NCI-H510A (cell line): ENCODE data around the gene TH.
"Not testable (repeated sequence)": the region's sequence is repeated elsewhere in the genome, so short reads cannot be mapped to it uniquely, and the experiment has no call there.

Experiments used
- DNase-seq: peaks from one replicate; lab custom pipeline; 2025; lab: John Stamatoyannopoulos, UW

The TH gene

GRCh38 chr11:2195756-2196088 lies 24.1 kb upstream of the TH start:
- no peak for DNase-seq

GRCh38 chr11:2194877-2195755 lies 23.5 kb upstream of the TH start:
- no peak for DNase-seq

GRCh38 chr11:2193888-2194595 lies 22.4 kb upstream of the TH start:
- DNase-seq = not testable (repeated sequence)

GRCh38 chr11:2193099-2193887 lies 21.7 kb upstream of the TH start:
- DNase-seq = no peak

GRCh38 chr11:2192435-2192834 lies 20.8 kb upstream of the TH start:
- no peak for DNase-seq

GRCh38 chr11:2191883-2192282 lies 20.3 kb upstream of the TH start:
- DNase-seq = no peak

GRCh38 chr11:2190657-2191471 lies 19.2 kb upstream of the TH start:
- no peak for DNase-seq

- DNase-seq = no peak
Measured at GRCh38 chr11:2189938-2190656, 18.5 kb upstream of the TH start.

- no peak for DNase-seq
Measured at GRCh38 chr11:2188745-2189144, 17.1 kb upstream of the TH start.

- DNase-seq = no peak
Measured at GRCh38 chr11:2187280-2187707, 15.7 kb upstream of the TH start.

GRCh38 chr11:2186669-2187279 lies 15.2 kb upstream of the TH start:
- peak; percentile 19 for DNase-seq

- DNase-seq = no peak
Measured at GRCh38 chr11:2185324-2186085, 13.9 kb upstream of the TH start.

GRCh38 chr11:2182692-2183474 lies 11.3 kb upstream of the TH start:
- DNase-seq = no peak

GRCh38 chr11:2182075-2182474 lies 10.5 kb upstream of the TH start:
- no peak for DNase-seq

GRCh38 chr11:2180789-2181370 lies 9.3 kb upstream of the TH start:
- DNase-seq = no peak

- no peak for DNase-seq
Measured at GRCh38 chr11:2180347-2180746, 8.7 kb upstream of the TH start.

GRCh38 chr11:2179516-2179915 lies 7.9 kb upstream of the TH start:
- no peak for DNase-seq

GRCh38 chr11:2178906-2179494 lies 7.4 kb upstream of the TH start:
- no peak for DNase-seq
